ENCODE measurements around the gene COLEC12.

The COLEC12 gene

DNA sequence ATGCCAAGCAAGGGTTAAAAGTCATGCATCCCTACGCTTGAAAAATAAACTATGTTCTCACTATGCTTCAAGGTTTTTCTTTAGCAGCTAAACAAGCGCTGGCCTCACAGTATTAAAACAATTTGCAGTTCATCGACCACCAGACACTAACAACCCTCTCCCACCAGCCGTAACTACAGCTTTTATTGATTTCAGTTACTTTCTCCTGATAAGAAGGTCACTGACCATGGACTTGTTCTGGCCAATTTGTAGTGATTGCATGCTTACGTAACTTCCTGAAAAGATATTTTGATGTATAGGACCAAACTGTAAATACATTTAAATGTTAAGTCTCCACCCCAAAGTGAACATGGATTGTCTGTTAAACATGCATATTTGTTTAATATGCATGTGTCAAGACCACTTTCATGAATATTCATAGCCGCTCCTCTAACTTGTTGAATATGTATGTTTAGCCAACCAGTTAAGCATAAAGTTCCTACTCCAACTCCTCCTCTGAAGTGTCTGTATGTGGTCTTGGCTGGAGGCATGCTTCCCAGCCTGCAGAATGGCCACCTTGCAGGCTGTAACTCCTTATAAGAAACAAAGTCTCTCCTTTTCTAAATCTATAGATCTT lies 230.9 kb downstream of the COLEC12 start:
- Histone ChIP-seq H3K4me3 (ENCODE audit: low read depth, low read length) (no peak overlapping the region), H3K9me3 (ENCODE audit: severe bottlenecking) (no peaks in the 10 kb centered on the region), H3K36me3 (peaks cover 21% of the 10 kb centered on the region), H3K27ac (no peak overlapping the region), H3K27me3 (ENCODE audit: insufficient read depth, low read depth, severe bottlenecking) (no peaks in the 10 kb centered on the region)
- TF ChIP-seq, protein P1, sequence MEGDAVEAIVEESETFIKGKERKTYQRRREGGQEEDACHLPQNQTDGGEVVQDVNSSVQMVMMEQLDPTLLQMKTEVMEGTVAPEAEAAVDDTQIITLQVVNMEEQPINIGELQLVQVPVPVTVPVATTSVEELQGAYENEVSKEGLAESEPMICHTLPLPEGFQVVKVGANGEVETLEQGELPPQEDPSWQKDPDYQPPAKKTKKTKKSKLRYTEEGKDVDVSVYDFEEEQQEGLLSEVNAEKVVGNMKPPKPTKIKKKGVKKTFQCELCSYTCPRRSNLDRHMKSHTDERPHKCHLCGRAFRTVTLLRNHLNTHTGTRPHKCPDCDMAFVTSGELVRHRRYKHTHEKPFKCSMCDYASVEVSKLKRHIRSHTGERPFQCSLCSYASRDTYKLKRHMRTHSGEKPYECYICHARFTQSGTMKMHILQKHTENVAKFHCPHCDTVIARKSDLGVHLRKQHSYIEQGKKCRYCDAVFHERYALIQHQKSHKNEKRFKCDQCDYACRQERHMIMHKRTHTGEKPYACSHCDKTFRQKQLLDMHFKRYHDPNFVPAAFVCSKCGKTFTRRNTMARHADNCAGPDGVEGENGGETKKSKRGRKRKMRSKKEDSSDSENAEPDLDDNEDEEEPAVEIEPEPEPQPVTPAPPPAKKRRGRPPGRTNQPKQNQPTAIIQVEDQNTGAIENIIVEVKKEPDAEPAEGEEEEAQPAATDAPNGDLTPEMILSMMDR (IDR thresholded peaks at IDR 0.05; ENCODE audit: low read depth, low read length), result no peak
- no peak for DNase-seq

DNA sequence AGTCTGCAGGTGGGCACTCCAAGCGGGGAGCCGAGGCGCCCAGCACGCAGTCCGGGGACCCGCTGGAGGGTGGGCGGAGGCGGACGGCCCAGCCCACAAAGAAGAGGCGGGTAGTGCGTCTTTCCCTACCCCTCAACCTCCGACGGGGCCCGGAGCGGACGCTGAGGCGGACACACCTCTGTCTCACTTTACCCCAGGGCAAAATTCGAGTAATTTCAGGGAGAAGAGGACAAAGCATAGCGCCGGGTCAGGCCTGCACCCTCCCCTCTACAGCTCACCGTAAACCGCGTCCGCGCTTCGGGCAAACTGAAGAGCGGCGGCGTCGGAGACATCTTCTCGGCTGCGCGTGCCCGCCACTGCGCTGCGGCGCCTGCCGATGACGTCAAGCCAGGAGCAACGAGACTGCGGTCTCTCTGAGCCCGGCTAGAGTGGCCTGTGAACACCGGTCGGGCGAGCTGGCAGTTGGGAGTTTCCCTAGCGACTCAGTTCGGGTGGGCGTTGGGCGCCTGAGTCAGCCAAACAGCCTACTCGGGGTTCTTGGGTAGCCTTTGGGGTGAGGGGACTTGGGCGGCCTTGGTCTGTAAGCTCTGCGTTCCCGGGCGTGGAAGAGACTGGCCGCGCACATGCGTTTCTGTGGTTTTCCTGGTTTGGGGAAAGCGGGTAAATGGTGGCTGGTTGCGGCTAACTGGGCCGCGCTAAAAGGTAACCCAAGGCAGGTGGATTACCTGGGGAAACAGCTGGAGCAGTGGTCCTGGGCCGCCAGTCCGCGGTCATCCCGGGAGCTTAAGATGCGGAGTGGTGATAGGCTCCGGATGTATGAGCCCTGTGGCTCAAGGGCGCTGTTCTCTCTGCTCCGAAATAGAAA lies 232.6 kb downstream of the COLEC12 start, which contains the start of gene THOC1:
THOC1 (minus strand) TSS at position 360 of the 865 bp plus-strand sequence; CDS start at position 332, 28 bp downstream.
- H3K9me3 ChIP-seq (ENCODE audit: severe bottlenecking), result no peaks in the 10 kb centered on the region
- H3K27ac ChIP-seq, result peak within 1 kb of the TSS; percentile 92
- peaks cover 37% of the 10 kb centered on the region for H3K36me3 ChIP-seq
- peak; percentile 93 for DNase-seq
- TF ChIP-seq, protein P1 (IDR thresholded peaks at IDR 0.05; ENCODE audit: low read depth, low read length), result no peak
- no peaks in the 10 kb centered on the region for H3K27me3 ChIP-seq (ENCODE audit: insufficient read depth, low read depth, severe bottlenecking)
- H3K4me3 ChIP-seq (ENCODE audit: low read depth, low read length), result peak within 1 kb of the TSS; percentile 99

DNA sequence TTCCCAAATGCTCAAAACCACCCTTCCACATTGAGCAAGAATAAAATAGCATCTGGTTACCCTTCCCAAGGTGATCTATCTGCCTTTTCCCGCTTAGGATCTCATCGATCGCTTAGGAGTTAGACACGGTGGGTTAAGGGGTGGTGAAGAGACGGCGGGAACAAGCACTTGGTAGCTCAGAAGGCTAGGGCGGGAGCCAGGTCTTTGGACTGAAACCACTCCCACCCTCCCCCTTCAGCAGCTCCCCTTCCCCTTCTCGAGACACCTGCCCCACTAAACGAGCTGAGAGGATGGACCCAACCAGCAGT lies 233.2 kb downstream of the COLEC12 start:
- Histone ChIP-seq H3K36me3 (peaks cover 40% of the 10 kb centered on the region), H3K4me3 (ENCODE audit: low read depth, low read length) (peak overlapping the region; percentile 99), H3K9me3 (ENCODE audit: severe bottlenecking) (no peaks in the 10 kb centered on the region), H3K27ac (peak overlapping the region; percentile 92), H3K27me3 (ENCODE audit: insufficient read depth, low read depth, severe bottlenecking) (no peaks in the 10 kb centered on the region)
- DNase-seq, result peak; percentile 57
- TF ChIP-seq, protein P1 (IDR thresholded peaks at IDR 0.05; ENCODE audit: low read depth, low read length), result no peak
